Heart right ventricle (tissue), 16 donors: ENCODE measurements around the gene SDHA. TPM values are rescaled to one million over a fixed set of nuclear protein-coding genes. Genes with fewer than 3 reads are reported as not detected.
"Not testable (repeated sequence)": the region's sequence is repeated elsewhere in the genome, so short reads cannot be mapped to it uniquely, and the experiment has no call there.

Experiments used
- ATAC-seq, 8 donors: fragments of 200-7000 bp; cut with Tn5 transposase; one replicate each; pipeline ENCODE4 v1.9.1; 2020; ENCODE audit warnings: mild to moderate bottlenecking in 8 of 8, moderate library complexity in 8 of 8, moderate number of reproducible peaks in 1 of 8
- DNase-seq, 2 donors: peaks; one replicate each; pipeline ENCODE4 v3.0.0-alpha.2; 2020
- H3K27ac ChIP-seq, 10 donors: fragments of 200-600 bp; sonication (generic) in 2 of 10; one replicate each; pipeline versions ENCODE4 v1.5.0 to v1.8.0; 2020 to 2022; ENCODE audit warnings: mild to moderate bottlenecking in 3 of 10
- H3K27me3 ChIP-seq, 7 donors: fragments of 200-600 bp; one replicate each; pipeline ENCODE4 v1.8.0; 2021 to 2022; ENCODE audit warnings: mild to moderate bottlenecking in 2 of 7
- H3K36me3 ChIP-seq, 9 donors: fragments of 200-600 bp; sonication (generic) in 1 of 9; one replicate each; pipeline versions ENCODE4 v1.5.0 to v1.8.0; 2020 to 2022; ENCODE audit warnings: mild to moderate bottlenecking in 2 of 9
- H3K4me1 ChIP-seq, 9 donors: fragments of 200-600 bp; sonication (generic) in 1 of 9; one replicate each; pipeline versions ENCODE4 v1.5.0 to v1.8.0; 2020 to 2022; ENCODE audit warnings: mild to moderate bottlenecking in 4 of 9
- H3K4me3 ChIP-seq, 10 donors: fragments of 200-600 bp; sonication (generic) in 2 of 10; one replicate each; pipeline versions ENCODE4 v1.5.0 to v1.8.0; 2020 to 2022; ENCODE audit warnings: mild to moderate bottlenecking in 7 of 10, moderate library complexity in 2 of 10
- H3K9me3 ChIP-seq, 11 donors: fragments of 200-600 bp in 10 of 11; sonication (generic) in 2 of 11; one replicate each; pipeline versions ENCODE4 v1.5.0 to v1.8.0; 2013 to 2022; ENCODE audit warnings: mild to moderate bottlenecking in 2 of 11, control low read depth in 1 of 11, moderate library complexity in 1 of 11
- WGBS, 2 donors: extraction: QIAGEN DNeasy Blood & Tissue Kit; methylation state at CpG; one replicate each; pipeline ENCODE4 v1.1.7; 2013; ENCODE audit warnings: inconsistent platforms in 1 of 2; 5-methylcytosine and 5-hydroxymethylcytosine counted together
- intact Hi-C, 10 donors: fragments of 100-400 bp; cut with DNase I; formaldehyde crosslinking; loops; one replicate each; pipeline versions ENCODE4 v1.11.1 to v1.14.2; 2022
- polyA plus RNA-seq, 2 donors: library from polyadenylated mRNA; stranded (reverse); fragments of 200-250 nt; gene quantifications; one replicate each; pipeline ENCODE4 v1.2.3, GENCODE V29; 2013
- total RNA-seq, 10 donors: library from RNA; stranded (reverse); fragmentation: NEBNext Ultra II Directional in 3 of 10; extraction: Animal tissue kit (Norgen Biotek cat#: 25700) in 3 of 10; gene quantifications; one replicate each; pipeline versions ENCODE4 v1.2.1 to v1.2.4, GENCODE V29; 2021 to 2023
- TF ChIP-seq, protein P1 (sequence below), 9 donors: fragments of 200-600 bp; sonication (generic) in 2 of 9; IDR thresholded peaks; one replicate each; pipeline versions ENCODE4 v1.5.0 to v1.8.0; 2021 to 2022; ENCODE audit warnings: antibody characterized with exemption in 9 of 9, mild to moderate bottlenecking in 5 of 9, moderate library complexity in 1 of 9
- donor health status: Arrhythmogenic right ventricular cardiomyopathy.
- donor health status: ischemic (EF 13 %, LVEDD 7.1; RV severe dilation, severe dysfunction).
- donor health status: healthy with polysubstance abuse.
- donor health status: DM: no; HTN: yes; CAD: no.
- donor health status: DM: no; HTN: no; CAD: no.
- donor health status: ischemic (EF 25% LVEDD 6.9; RV normal size, moderate dysfunction).
- donor health status: ischemic (EF 25% LVEDD 5.7; RV mildly dilated, moderate dysfunction).
- donor health status: healthy.
- donor health status: DM: yes; HTN: yes; CAD: no.
- donor health status: Ischemic cardiomyopathy.
- donor health status: ischemic (EF 35%, LVEDD 5.7; RV mildly dilated, moderate dysfunction).
- donor health status: nonischemic (EF 11% LVEDD 7.7; RV severe dilation, severe dysfunction).
- donor health status: DM: yes; HTN: yes; CAD: no.
- donor health status: PGD.
- donor health status: ischemic (EF 29% LVEDD 5.4; RV normal size, mild dysfunction).
- donor health status: nonischemic (EF 23%, LVEDD 6.1; RV moderate dilation, normal function).

Gene SDHA
- total and polyA plus RNA-seq, 12 donors: 317 to 897 (median 809) TPM

DNA sequence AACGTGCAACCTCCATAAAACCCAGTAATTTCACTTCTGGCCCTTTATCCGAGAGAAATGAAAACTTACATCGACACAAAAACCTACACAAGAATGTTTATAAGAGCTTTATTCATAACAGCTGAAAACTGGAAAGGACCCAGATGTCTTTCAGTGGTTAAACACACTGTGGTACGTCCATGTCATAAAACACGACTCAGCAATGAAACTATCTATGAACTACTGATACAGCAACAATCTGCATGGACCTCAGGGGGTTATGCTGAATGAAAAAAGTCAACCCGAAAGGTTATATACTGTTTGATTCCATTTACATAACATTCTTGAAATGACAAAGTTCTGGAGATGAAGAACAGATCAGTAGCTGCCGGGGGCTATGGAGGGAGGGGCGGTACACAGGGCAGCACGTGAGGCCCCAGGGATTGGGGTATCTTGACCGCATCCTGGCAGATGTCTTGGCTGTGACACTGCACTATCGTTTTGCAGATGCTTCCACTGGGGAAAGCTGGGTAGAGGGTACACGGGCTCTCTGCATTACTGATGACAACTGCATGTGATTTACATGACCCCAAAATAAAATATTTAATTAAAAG, 4.2 kb upstream of the SDHA start:
- no peak for DNase-seq
- WGBS, 2 donors: 85 to 88% methylated on average over 12 of the region's 12 CpGs

DNA sequence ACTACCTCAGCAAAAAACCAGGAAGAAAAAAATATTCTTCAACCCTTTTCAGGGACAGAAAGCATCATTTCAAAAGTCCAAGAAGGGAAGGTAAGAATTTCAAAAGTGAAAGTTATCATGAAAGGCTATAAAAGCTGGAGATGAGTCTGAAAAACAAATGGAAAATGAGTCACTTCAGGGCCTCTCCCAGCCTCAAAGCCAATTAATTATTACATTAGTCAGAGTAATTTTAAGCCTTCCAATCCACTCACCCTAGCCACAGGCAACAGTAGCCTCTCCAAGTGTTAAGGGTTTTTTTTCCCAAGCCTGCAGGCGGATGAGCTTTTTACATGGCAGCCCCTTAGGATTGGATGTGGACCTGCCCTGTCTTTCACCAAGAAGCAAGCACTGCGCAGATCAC, 2.9 kb upstream of the SDHA start:
- intact Hi-C loops, H3K4me3 ChIP-seq, H3K9me3 ChIP-seq, H3K27me3 ChIP-seq, ATAC-seq, DNase-seq, H3K27ac ChIP-seq: not testable (repeated sequence)
- Histone ChIP-seq H3K4me1 (peaks cover 3 to 27% (median 16%) of the 10 kb centered on the region in 9 donors), H3K36me3 (peaks cover 0 to 21% (median 0%) of the 10 kb centered on the region in 9 donors)
- 92 to 94% methylated on average over 1 to 2 of the region's 2 CpGs for WGBS, 2 donors

More for the DNA sequence above, 4.2 kb upstream of the SDHA start:
- Histone ChIP-seq H3K27me3 (no peaks in the 10 kb centered on the region), H3K4me1 (peaks cover 0 to 15% (median 9%) of the 10 kb centered on the region in 9 donors), H3K27ac (no peak overlapping the region), H3K4me3 (no peak overlapping the region), H3K9me3 (no peaks in the 10 kb centered on the region), H3K36me3 (peaks cover 0 to 21% (median 0%) of the 10 kb centered on the region in 9 donors)
- intact Hi-C loops: no loop called here
- no peak for ATAC-seq
- TF ChIP-seq, protein P1, sequence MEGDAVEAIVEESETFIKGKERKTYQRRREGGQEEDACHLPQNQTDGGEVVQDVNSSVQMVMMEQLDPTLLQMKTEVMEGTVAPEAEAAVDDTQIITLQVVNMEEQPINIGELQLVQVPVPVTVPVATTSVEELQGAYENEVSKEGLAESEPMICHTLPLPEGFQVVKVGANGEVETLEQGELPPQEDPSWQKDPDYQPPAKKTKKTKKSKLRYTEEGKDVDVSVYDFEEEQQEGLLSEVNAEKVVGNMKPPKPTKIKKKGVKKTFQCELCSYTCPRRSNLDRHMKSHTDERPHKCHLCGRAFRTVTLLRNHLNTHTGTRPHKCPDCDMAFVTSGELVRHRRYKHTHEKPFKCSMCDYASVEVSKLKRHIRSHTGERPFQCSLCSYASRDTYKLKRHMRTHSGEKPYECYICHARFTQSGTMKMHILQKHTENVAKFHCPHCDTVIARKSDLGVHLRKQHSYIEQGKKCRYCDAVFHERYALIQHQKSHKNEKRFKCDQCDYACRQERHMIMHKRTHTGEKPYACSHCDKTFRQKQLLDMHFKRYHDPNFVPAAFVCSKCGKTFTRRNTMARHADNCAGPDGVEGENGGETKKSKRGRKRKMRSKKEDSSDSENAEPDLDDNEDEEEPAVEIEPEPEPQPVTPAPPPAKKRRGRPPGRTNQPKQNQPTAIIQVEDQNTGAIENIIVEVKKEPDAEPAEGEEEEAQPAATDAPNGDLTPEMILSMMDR (IDR thresholded peaks at IDR 0.05): no peak

DNA sequence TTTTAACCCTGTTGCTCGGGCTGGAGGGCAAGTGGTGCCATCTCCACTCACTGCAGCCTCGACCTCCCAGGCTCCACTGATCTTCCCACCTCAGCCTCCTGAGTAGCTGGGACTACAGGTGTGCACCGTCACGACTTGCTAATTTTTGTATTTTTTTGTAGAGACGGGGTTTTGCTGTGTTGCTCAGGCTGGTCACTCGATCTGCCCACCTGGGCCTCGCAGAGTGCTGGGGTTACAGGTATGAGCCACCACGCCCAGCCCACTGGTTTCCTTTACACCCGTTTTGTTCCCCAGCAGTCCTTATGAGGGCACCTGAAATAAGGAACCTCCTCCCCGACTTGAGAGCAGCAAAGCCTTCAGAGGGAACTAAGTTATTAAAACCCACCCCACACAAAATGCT, 2.0 kb upstream of the SDHA start:
- H3K27me3 ChIP-seq, DNase-seq, H3K9me3 ChIP-seq, ATAC-seq, H3K27ac ChIP-seq, H3K4me3 ChIP-seq, intact Hi-C loops: not testable (repeated sequence)
- Histone ChIP-seq H3K4me1 (peaks cover 3 to 35% (median 24%) of the 10 kb centered on the region in 9 donors), H3K36me3 (peaks cover 0 to 21% (median 0%) of the 10 kb centered on the region in 9 donors)
- 91% methylated on average over 9 of the region's 10 CpGs for WGBS, 2 donors

DNA sequence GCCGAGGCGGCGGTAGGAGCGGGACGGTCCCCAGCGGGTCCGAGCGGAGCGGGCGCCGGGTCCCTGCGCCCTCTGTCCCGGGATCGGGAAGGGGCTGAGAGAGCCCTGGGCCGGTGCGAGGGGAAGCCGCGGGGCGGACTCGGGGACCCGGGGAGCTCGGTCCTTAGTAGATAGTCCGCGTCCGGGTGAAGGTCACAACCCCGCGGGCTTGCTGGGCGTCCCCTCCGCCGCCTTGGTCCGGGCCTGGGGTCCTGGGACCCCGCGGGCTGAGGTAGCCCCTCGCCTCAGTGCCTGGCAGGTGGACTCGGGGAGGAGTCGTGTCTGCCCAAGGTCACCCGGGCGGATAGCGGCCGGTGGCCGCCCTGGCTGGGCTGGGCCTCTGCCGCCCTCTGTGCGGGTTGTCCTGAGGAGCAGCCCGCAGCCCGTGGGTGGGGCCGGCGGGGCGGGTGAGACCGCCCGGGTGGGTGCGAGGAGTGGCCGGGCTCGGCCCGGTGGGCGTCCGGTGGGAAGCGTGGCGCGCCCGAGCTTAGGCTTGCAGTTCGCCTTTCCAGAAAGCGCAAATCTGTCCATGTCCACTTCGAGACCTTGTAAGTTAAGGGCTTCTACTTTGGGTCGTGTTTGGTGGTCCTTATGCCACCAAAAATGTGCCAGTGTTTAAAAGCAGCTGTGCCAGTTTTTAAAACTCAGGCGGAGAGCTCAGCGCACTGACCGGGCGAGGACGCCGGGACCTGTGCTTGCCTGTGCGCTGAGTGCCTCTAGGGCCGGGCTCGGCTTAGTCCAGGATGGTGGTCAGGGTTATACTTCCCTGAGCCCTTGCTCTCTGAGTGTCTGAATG, 554 bp downstream of the SDHA start:
- TF ChIP-seq, protein P1 (IDR thresholded peaks at IDR 0.05): peak in 2 of 9 donors; percentile 5 to 6
- ATAC-seq: peak; percentile 41 to 78 (median 68)
- peak overlapping the region; percentile 69 to 100 (median 96) for H3K4me3 ChIP-seq
- DNase-seq: peak; percentile 36 to 60
- peaks cover 0 to 22% (median 0%) of the 10 kb centered on the region in 9 donors for H3K36me3 ChIP-seq
- 0% methylated on average over 64 to 73 of the region's 73 CpGs for WGBS, 2 donors
- H3K27me3 ChIP-seq: no peaks in the 10 kb centered on the region
- no peaks in the 10 kb centered on the region for H3K9me3 ChIP-seq
- peak overlapping the region; percentile 90 to 99 (median 96) for H3K27ac ChIP-seq
- peaks cover 3 to 61% (median 43%) of the 10 kb centered on the region in 9 donors for H3K4me1 ChIP-seq
- intact Hi-C loops: loop anchor here in 2 of 10 donors (2.0 kb wide), 1 partner anchor 30 kb away; no protein-coding TSS in a partner anchor

DNA sequence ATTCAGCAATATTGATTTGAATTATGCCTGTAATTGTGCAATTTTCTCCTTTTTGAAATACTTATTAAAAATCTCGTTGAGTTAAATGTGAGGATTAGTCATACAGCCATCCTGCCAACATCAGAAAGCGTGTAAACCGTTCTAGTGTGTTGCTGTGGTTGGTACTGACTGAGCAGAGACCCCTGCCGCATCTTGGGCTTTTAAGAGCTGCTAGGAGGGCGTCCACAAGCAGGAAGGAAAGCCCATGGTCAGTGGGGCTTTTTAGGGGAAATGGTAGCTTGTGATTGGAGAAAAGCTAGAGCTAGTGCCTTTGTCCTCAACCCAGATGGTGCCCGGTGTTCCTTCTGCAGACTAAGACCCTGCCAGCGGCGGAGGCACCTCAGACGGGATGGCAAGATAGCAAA, 1.3 kb downstream of the SDHA start:
- H3K4me3 ChIP-seq: peak overlapping the region; percentile 69 to 100 (median 96)
- H3K36me3 ChIP-seq: peaks cover 0 to 24% (median 7%) of the 10 kb centered on the region in 9 donors
- H3K27ac ChIP-seq: peak overlapping the region in 9 of 10 donors; percentile 94 to 99 (median 97)
- peaks cover 3 to 67% (median 48%) of the 10 kb centered on the region in 9 donors for H3K4me1 ChIP-seq
- WGBS, 2 donors: 12 to 18% methylated on average over 9 of the region's 9 CpGs
- no peaks in the 10 kb centered on the region for H3K9me3 ChIP-seq
- TF ChIP-seq, protein P1 (IDR thresholded peaks at IDR 0.05): no peak
- ATAC-seq: peak in 3 of 8 donors; percentile 7 to 20 (median 9)
- intact Hi-C loops: loop anchor here in 2 of 10 donors (2.0 kb wide), 1 partner anchor 31 kb away; no protein-coding TSS in a partner anchor
- H3K27me3 ChIP-seq: no peaks in the 10 kb centered on the region
- DNase-seq: no peak
